H1 (cell line): ENCODE data around the gene VASN. TPM values are rescaled to one million over a fixed set of nuclear protein-coding genes. Genes with fewer than 3 reads are reported as not detected.

Experiments used
- CHD7 ChIP-seq: fragments of 300-600 bp; sonication (generic); IDR thresholded peaks from 2 replicates; pipeline ENCODE4 v1.7.1; 2012; ENCODE audit warnings: low read length, moderate library complexity, mild to moderate bottlenecking, inconsistent platforms; ENCODE audit not compliant: insufficient replicate concordance
- polyA plus RNA-seq, 7 experiments: library from polyadenylated mRNA; depleted of rRNA in 3 of 7; stranded (reverse) in 5 of 7; unstranded in 2 of 7; fragments of >200 nt in 5 of 7; fragments of 200-250 nt in 2 of 7; gene quantifications; 1 replicate in 5 of 7; 2 replicates in 1 of 7; 4 replicates in 1 of 7; pipeline versions ENCODE4 v1.2.1 to v1.2.3, GENCODE V29; 2011 to 2013; ENCODE audit warnings: missing spikeins in 2 of 7, mixed read lengths in 2 of 7
- total RNA-seq: library from RNA; stranded (reverse); fragmentation: NEBNext Ultra II Directional; extraction: Animal tissue kit (Norgen Biotek cat#: 25700); gene quantifications from 2 replicates; pipeline ENCODE4 v1.2.1, GENCODE V29; 2021

VASN gene
- total and polyA plus RNA-seq, 2 of the 8 experiments (the other 6 are each of a cell fraction or from before 2014, with no cell fraction given), result 9.6 to 11.3 TPM

DNA sequence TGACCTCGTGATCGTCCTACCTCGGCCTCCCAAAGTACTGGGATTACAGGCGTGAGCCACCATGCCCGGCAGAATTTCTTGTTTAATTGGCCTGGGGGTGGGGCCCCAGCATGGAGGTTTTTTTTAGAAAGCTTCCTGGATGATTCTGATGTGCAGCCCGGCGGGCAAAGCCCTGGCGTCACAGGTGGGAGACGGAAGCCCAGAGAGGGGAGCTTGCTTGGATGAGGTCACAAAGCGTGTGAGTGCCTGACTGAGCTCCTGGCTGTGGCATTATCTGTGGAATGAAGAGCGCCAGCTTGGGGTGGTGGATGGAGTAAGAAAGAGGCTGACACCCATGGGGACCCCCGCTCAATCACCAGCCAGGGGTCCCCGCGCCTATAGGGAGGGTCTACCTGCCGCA is 4.1 kb downstream of the VASN start (continued):
- no peak for TF ChIP-seq CHD7
